ENCODE results near the gene BRIP1.

The BRIP1 gene

DNA sequence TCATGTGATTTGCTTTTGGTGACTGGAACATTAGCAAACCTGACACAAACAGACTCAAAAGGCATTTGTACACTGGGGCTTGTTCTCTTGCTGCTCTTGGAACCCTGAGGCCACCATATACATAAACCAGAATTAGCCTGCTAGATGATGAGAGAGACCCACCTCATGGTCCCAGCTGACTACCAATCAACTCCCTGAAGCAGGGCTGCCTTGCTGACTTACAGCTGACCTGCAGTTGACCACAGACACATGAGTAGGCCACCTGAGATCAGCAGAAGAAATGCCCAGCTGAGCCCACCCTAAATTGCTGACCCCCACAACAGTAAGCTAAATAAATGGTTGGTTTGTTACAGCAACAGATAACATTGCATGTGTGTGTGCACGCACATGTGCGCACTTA, 28.7 kb downstream of the BRIP1 start:
- Histone ChIP-seq H3K9ac (no peak overlapping the region), H3K36me3 (ENCODE audit: insufficient read depth) (no peaks in the 10 kb centered on the region), H3K79me2 (ENCODE audit: insufficient read depth, low read depth) (no peaks in the 10 kb centered on the region), H3K4me1 (ENCODE audit: low read depth, poor library complexity, severe bottlenecking) (no peaks in the 10 kb centered on the region), H2AFZ (ENCODE audit: low read depth) (no peak overlapping the region), H3K4me3 (IDR thresholded peaks at IDR 0.05; ENCODE audit: insufficient read depth, low read depth, low read length) (no peak overlapping the region), H3K4me2 (no peak overlapping the region), H4K20me1 (ENCODE audit: insufficient read depth) (no peaks in the 10 kb centered on the region), H3K27me3 (ENCODE audit: insufficient read depth, low read depth) (no peaks in the 10 kb centered on the region), H3K27ac (no peak overlapping the region)
- TF ChIP-seq, protein P1, sequence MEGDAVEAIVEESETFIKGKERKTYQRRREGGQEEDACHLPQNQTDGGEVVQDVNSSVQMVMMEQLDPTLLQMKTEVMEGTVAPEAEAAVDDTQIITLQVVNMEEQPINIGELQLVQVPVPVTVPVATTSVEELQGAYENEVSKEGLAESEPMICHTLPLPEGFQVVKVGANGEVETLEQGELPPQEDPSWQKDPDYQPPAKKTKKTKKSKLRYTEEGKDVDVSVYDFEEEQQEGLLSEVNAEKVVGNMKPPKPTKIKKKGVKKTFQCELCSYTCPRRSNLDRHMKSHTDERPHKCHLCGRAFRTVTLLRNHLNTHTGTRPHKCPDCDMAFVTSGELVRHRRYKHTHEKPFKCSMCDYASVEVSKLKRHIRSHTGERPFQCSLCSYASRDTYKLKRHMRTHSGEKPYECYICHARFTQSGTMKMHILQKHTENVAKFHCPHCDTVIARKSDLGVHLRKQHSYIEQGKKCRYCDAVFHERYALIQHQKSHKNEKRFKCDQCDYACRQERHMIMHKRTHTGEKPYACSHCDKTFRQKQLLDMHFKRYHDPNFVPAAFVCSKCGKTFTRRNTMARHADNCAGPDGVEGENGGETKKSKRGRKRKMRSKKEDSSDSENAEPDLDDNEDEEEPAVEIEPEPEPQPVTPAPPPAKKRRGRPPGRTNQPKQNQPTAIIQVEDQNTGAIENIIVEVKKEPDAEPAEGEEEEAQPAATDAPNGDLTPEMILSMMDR (conservative IDR thresholded peaks at IDR 0.05; ENCODE audit: low read depth, low read length), result no peak

DNA sequence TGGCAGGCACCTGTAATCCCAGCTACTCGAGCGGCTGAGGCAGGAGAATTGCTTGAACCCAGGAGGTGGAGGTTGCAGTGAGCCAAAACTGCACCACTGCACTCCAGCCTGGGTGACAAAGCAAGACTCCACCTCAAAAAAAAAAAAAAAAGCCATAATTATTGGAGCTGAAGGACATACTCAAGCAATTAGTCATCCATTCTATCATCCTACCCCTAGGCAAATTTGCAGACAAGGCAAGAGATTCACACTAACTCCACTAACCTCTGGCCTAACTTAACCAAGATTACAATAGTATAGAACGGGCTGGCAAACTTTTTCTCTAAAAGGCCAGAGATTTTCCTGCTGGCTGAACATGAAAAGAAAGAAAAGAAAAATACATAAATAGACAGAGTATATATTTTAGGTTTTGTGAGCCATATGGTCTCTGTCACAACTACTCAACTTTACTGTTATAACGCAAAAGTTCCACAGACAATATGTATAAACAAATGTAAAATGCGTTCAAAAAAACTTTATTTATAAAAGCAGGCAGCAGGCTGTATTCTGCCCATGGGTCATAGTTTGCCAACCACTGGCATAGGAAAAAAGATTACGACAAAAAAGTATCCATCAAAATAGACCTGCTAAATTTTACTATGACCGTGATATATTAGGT, 29.7 kb downstream of the BRIP1 start:
- Histone ChIP-seq H3K27ac (no peak overlapping the region), H3K36me3 (ENCODE audit: insufficient read depth) (no peaks in the 10 kb centered on the region), H4K20me1 (ENCODE audit: insufficient read depth) (no peaks in the 10 kb centered on the region), H3K27me3 (ENCODE audit: insufficient read depth, low read depth) (no peaks in the 10 kb centered on the region), H3K4me1 (ENCODE audit: low read depth, poor library complexity, severe bottlenecking) (no peaks in the 10 kb centered on the region), H2AFZ (ENCODE audit: low read depth) (no peak overlapping the region), H3K4me2 (no peak overlapping the region), H3K79me2 (ENCODE audit: insufficient read depth, low read depth) (no peaks in the 10 kb centered on the region), H3K9ac (no peak overlapping the region), H3K4me3 (IDR thresholded peaks at IDR 0.05; ENCODE audit: insufficient read depth, low read depth, low read length) (no peak overlapping the region)
- TF ChIP-seq, protein P1 (conservative IDR thresholded peaks at IDR 0.05; ENCODE audit: low read depth, low read length), result no peak

DNA sequence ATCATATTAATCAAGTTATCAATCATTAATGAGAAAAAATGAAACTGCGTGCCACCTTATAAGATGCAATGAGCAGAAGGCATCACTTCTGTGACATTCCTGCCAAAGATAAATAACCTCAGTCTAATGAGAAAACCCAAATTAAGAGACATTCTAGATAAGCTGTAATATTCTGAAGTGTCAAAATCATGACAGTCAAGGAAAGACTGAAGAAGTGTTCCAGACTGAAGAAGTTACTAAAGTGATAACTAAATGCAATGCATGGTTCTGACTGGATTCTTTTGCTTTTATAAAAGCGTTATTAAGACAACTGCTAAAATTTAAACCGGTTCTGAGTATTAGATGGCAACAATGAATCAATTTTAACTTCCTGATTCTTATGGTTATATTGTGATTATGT, 30.9 kb downstream of the BRIP1 start:
- Histone ChIP-seq H3K9ac (no peak overlapping the region), H3K27ac (no peak overlapping the region), H3K79me2 (ENCODE audit: insufficient read depth, low read depth) (no peaks in the 10 kb centered on the region), H4K20me1 (ENCODE audit: insufficient read depth) (no peaks in the 10 kb centered on the region), H3K4me2 (no peak overlapping the region), H3K36me3 (ENCODE audit: insufficient read depth) (no peaks in the 10 kb centered on the region), H3K4me3 (IDR thresholded peaks at IDR 0.05; ENCODE audit: insufficient read depth, low read depth, low read length) (no peak overlapping the region), H3K4me1 (ENCODE audit: low read depth, poor library complexity, severe bottlenecking) (no peaks in the 10 kb centered on the region), H3K27me3 (ENCODE audit: insufficient read depth, low read depth) (no peaks in the 10 kb centered on the region), H2AFZ (ENCODE audit: low read depth) (no peak overlapping the region)
- TF ChIP-seq, protein P1 (conservative IDR thresholded peaks at IDR 0.05; ENCODE audit: low read depth, low read length), result no peak

DNA sequence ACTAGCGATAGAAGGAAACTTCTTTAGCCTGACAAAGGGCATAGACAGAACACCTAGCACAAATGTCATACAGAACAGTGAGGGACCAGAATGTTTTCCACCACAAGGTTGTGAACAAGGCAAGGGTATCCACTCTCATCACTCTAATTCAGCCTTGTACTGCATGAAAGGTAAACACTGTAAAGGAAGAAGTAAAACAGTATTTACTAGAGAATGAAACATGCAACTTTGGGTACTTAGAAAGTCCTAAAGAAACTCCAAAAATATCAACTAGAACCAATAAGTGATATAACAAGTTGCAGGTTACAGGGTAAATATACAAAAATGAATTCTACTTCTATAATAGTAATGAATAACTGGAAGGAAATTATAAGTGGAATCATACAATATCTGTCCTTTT, 32.2 kb downstream of the BRIP1 start:
- TF ChIP-seq, protein P1 (conservative IDR thresholded peaks at IDR 0.05; ENCODE audit: low read depth, low read length), result no peak
- Histone ChIP-seq H3K27me3 (ENCODE audit: insufficient read depth, low read depth) (no peaks in the 10 kb centered on the region), H3K27ac (no peak overlapping the region), H3K36me3 (ENCODE audit: insufficient read depth) (no peaks in the 10 kb centered on the region), H3K4me2 (no peak overlapping the region), H3K4me1 (ENCODE audit: low read depth, poor library complexity, severe bottlenecking) (no peaks in the 10 kb centered on the region), H3K4me3 (IDR thresholded peaks at IDR 0.05; ENCODE audit: insufficient read depth, low read depth, low read length) (no peak overlapping the region), H3K79me2 (ENCODE audit: insufficient read depth, low read depth) (no peaks in the 10 kb centered on the region), H4K20me1 (ENCODE audit: insufficient read depth) (no peaks in the 10 kb centered on the region), H2AFZ (ENCODE audit: low read depth) (no peak overlapping the region), H3K9ac (no peak overlapping the region)

All from KMS-11 (cell line).